SK-N-SH (cell line): ENCODE results near the gene PARVB. TPM values are rescaled to one million over a fixed set of nuclear protein-coding genes. Genes with fewer than 3 reads are reported as not detected.

Experiments
- CTCF ChIA-PET: fragments of 300-600, 350-600 bp; formaldehyde crosslinking; extraction: SDS; loops from one replicate; lab custom pipeline; 2021; lab: Yijun Ruan, JAX
- POLR2A ChIA-PET: fragments of 350-600 bp; sonication (Branson Sonifier 250); formaldehyde crosslinking; extraction: SDS; loops from one replicate; lab custom pipeline; 2020; ENCODE audit warnings: antibody characterized with exemption, inconsistent platforms; lab: Yijun Ruan, JAX
- DNase-seq: peaks from one replicate; pipeline ENCODE4 v3.0.0; 2012
- H2AFZ ChIP-seq: fragments of 200-600 bp; sonication (generic); 2 replicates; pipeline ENCODE4 v1.8.1; 2016; ENCODE audit warnings: antibody characterized with exemption, mild to moderate bottlenecking, low read depth
- H3F3A ChIP-seq: fragments of 200-600 bp; sonication (generic); replicated peaks from 2 replicates; pipeline ENCODE3; 2016; ENCODE audit warnings: antibody characterized with exemption, mild to moderate bottlenecking; ENCODE audit not compliant: insufficient read depth
- H3K27ac ChIP-seq, 2 experiments: fragments of 200-500 bp in 1 of 2; fragments of 200-600 bp in 1 of 2; sonication (Bioruptor generic) in 1 of 2; sonication (generic), shearing (Covaris generic) in 1 of 2; 2 replicates each; pipeline versions ENCODE4 v1.5.1 to v1.6.1; 2014 to 2016; ENCODE audit warnings: low read depth in 2 of 2, inconsistent platforms in 1 of 2, low read length in 1 of 2, mild to moderate bottlenecking in 1 of 2, mixed read lengths in 1 of 2
- H3K27me3 ChIP-seq: fragments of 200-600 bp; sonication (generic), shearing (Covaris generic); 2 replicates; pipeline ENCODE4 v1.6.1; 2016; ENCODE audit warnings: mixed run types; ENCODE audit not compliant: insufficient read depth
- H3K36me3 ChIP-seq, 2 experiments: fragments of 200-500 bp in 1 of 2; fragments of 200-600 bp in 1 of 2; sonication (Bioruptor generic) in 1 of 2; sonication (generic) in 1 of 2; replicated peaks in 1 of 2; 2 replicates each; pipeline versions ENCODE3 to v1.5.1; 2014 to 2016; ENCODE audit warnings: low read length in 1 of 2, mild to moderate bottlenecking in 1 of 2; ENCODE audit not compliant: insufficient read depth in 2 of 2, control insufficient read depth in 1 of 2
- H3K4me1 ChIP-seq, 2 experiments: fragments of 200-500 bp in 1 of 2; fragments of 200-600 bp in 1 of 2; sonication (Bioruptor generic) in 1 of 2; sonication (generic), shearing (Covaris generic) in 1 of 2; 2 replicates each; pipeline versions ENCODE4 v1.5.1 to v1.6.1; 2014 to 2016; ENCODE audit warnings: low read depth in 1 of 2, low read length in 1 of 2, mixed run types in 1 of 2; ENCODE audit not compliant: insufficient read depth in 2 of 2, control insufficient read depth in 1 of 2
- H3K4me2 ChIP-seq: fragments of 200-600 bp; sonication (generic), shearing (Covaris generic); 2 replicates; pipeline ENCODE4 v1.6.1; 2017; ENCODE audit warnings: mixed run types
- H3K4me3 ChIP-seq, 2 experiments: fragments of 200-500 bp in 1 of 2; fragments of 200-600 bp in 1 of 2; sonication (Bioruptor generic) in 1 of 2; sonication (generic), shearing (Covaris generic) in 1 of 2; 2 replicates each; pipeline versions ENCODE4 v1.5.1 to v1.8.1; 2014 to 2016; ENCODE audit warnings: low read depth in 2 of 2, inconsistent platforms in 1 of 2, low read length in 1 of 2, mild to moderate bottlenecking in 1 of 2, mixed read lengths in 1 of 2, moderate library complexity in 1 of 2
- H3K79me2 ChIP-seq: fragments of 200-600 bp; sonication (generic); 2 replicates; pipeline ENCODE4 v1.8.1; 2017; ENCODE audit warnings: mild to moderate bottlenecking; ENCODE audit not compliant: insufficient read depth
- H3K9ac ChIP-seq: fragments of 200-600 bp; sonication (generic); 2 replicates; pipeline ENCODE4 v1.6.1; 2017; ENCODE audit warnings: mixed run types
- H3K9me2 ChIP-seq: fragments of 200-600 bp; sonication (generic); 2 replicates; pipeline ENCODE4 v1.6.1; 2017; ENCODE audit warnings: mixed run types
- H3K9me3 ChIP-seq: fragments of 200-600 bp; sonication (generic); 2 replicates; pipeline ENCODE4 v1.6.1; 2017; ENCODE audit warnings: mixed run types, mild to moderate bottlenecking, moderate library complexity
- H4K20me1 ChIP-seq: fragments of 200-600 bp; sonication (generic); 2 replicates; pipeline ENCODE4 v1.6.1; 2017; ENCODE audit warnings: mild to moderate bottlenecking, mixed run types; ENCODE audit not compliant: insufficient read depth
- ELF1 ChIP-seq: IDR thresholded peaks from 2 replicates; pipeline ENCODE4 v1.4.0; 2012
- EZH2phosphoT487 ChIP-seq: fragments of 200-600 bp; sonication (generic); IDR thresholded peaks from 2 replicates; pipeline ENCODE4 v1.6.1; 2017; ENCODE audit warnings: low read depth, mixed run types, mild to moderate bottlenecking, antibody characterized with exemption, moderate library complexity, borderline replicate concordance
- FOXJ3 ChIP-seq: sonication (generic); formaldehyde crosslinking; IDR thresholded peaks from 2 replicates; pipeline ENCODE4 v1.5.1; 2020; ENCODE audit warnings: mild to moderate bottlenecking, missing genetic modification reagents
- MXI1 ChIP-seq: IDR thresholded peaks from 2 replicates; pipeline ENCODE4 v1.6.1; 2012; ENCODE audit warnings: mild to moderate bottlenecking, low read depth, low read length, improper control_type of control experiment
- PBX3 ChIP-seq: IDR thresholded peaks from 2 replicates; pipeline ENCODE4; 2012
- RAD21 ChIP-seq: IDR thresholded peaks from 2 replicates; pipeline ENCODE4 v1.6.1; 2012; ENCODE audit warnings: mild to moderate bottlenecking, low read length
- RXRA ChIP-seq: IDR thresholded peaks from 2 replicates; pipeline ENCODE4 v1.4.0; 2012; ENCODE audit warnings: low read depth, mild to moderate bottlenecking, borderline replicate concordance
- SIN3A ChIP-seq: IDR thresholded peaks from 2 replicates; pipeline ENCODE4 v1.6.1; 2012; ENCODE audit warnings: low read depth, mild to moderate bottlenecking, low read length, moderate library complexity, borderline replicate concordance
- TAF1 ChIP-seq: IDR thresholded peaks from 2 replicates; pipeline ENCODE4 v1.6.1; 2012; ENCODE audit warnings: low read depth, mild to moderate bottlenecking, low read length, moderate library complexity, borderline replicate concordance
- TCF12 ChIP-seq: IDR thresholded peaks from 2 replicates; pipeline ENCODE4 v1.4.0; 2012
- TEAD4 ChIP-seq: IDR thresholded peaks from 2 replicates; pipeline ENCODE4 v1.4.0; 2012; ENCODE audit warnings: mild to moderate bottlenecking, borderline replicate concordance; ENCODE audit not compliant: insufficient read depth
- USF1 ChIP-seq: IDR thresholded peaks from 2 replicates; pipeline ENCODE4 v1.4.0; 2012; ENCODE audit warnings: low read depth, borderline replicate concordance
- WGBS: methylation state at CpG from one replicate; pipeline ENCODE4 v1.1.6; 2017; ENCODE audit warnings: low lambda C conversion rate; 5-methylcytosine and 5-hydroxymethylcytosine counted together
- polyA plus RNA-seq, 3 experiments: library from polyadenylated mRNA; depleted of rRNA; stranded (reverse); fragments of >200 nt; gene quantifications; 2 replicates each; pipeline ENCODE4 v1.2.3, GENCODE V29; 2012

PARVB gene
- polyA plus RNA-seq, 1 of the 3 experiments (the other 2 are of a cell fraction), result 87.8 TPM

GRCh38 chr22:44168206-44168605 is 144.1 kb downstream of the PARVB start:
- no peaks in the 10 kb centered on the region for H3K79me2 ChIP-seq
- no peak overlapping the region for H3K4me3 ChIP-seq
- POLR2A ChIA-PET, result no interaction called here
- no peaks in the 10 kb centered on the region for H3K4me1 ChIP-seq
- H4K20me1 ChIP-seq, result no peaks in the 10 kb centered on the region
- no peaks in the 10 kb centered on the region for H3K9me3 ChIP-seq
- no peaks in the 10 kb centered on the region for H3K9me2 ChIP-seq
- H3K27me3 ChIP-seq, result no peaks in the 10 kb centered on the region
- no peak overlapping the region for H3K4me2 ChIP-seq
- WGBS, result 87% methylated on average over 6 of the region's 13 CpGs
- no peak overlapping the region for H3K27ac ChIP-seq
- no peak overlapping the region for H3K9ac ChIP-seq
- H3F3A ChIP-seq, result no peaks in the 10 kb centered on the region
- no peak for TF ChIP-seq TAF1
- no peak for TF ChIP-seq SIN3A
- no peak for TF ChIP-seq FOXJ3 (CRISPR knock-in tag)
- no peak for TF ChIP-seq RXRA
- no peak for TF ChIP-seq TEAD4
- TF ChIP-seq TCF12, result no peak
- no peak for TF ChIP-seq PBX3
- no peak for DNase-seq
- CTCF ChIA-PET, result no interaction called here
- H2AFZ ChIP-seq, result no peak overlapping the region
- peaks cover 0 to 3% of the 10 kb centered on the region in 2 experiments for H3K36me3 ChIP-seq

- Histone ChIP-seq H2AFZ (no peak overlapping the region), H3K9me3 (no peaks in the 10 kb centered on the region), H3K9ac (no peak overlapping the region), H4K20me1 (no peaks in the 10 kb centered on the region)
- no peak for DNase-seq
- CTCF ChIA-PET, result no interaction called here
- TF ChIP-seq RAD21 (no peak), ELF1 (no peak), USF1 (no peak), MXI1 (no peak), FOXJ3 (CRISPR knock-in tag) (no peak), EZH2phosphoT487 (no peak)
- TF ChIP-seq, all 33 proteins: peak for 0
- no peaks in the 10 kb centered on the region for H3K4me1 ChIP-seq
- no peak overlapping the region for H3K27ac ChIP-seq
- H3K9me2 ChIP-seq, result no peaks in the 10 kb centered on the region
- no peaks in the 10 kb centered on the region for H3F3A ChIP-seq
- WGBS, result 91% methylated on average over 11 of the region's 11 CpGs
- H3K4me2 ChIP-seq, result no peak overlapping the region
- no peak overlapping the region for H3K4me3 ChIP-seq
- POLR2A ChIA-PET, result no interaction called here
- H3K36me3 ChIP-seq, result peaks cover 0 to 3% of the 10 kb centered on the region in 2 experiments
- no peaks in the 10 kb centered on the region for H3K27me3 ChIP-seq
- H3K79me2 ChIP-seq, result no peaks in the 10 kb centered on the region
Measured at GRCh38 chr22:44170470-44170869, 146.4 kb downstream of the PARVB start.
